ENCODE results near the gene OR10T2. TPM values are rescaled to one million over a fixed set of nuclear protein-coding genes. Genes with fewer than 3 reads are reported as not detected.

The OR10T2 gene
- total RNA-seq, 1 experiment from 2014 or later = not detected

Other genes starting within 250 kb of the OR10T2 start
- gene CD1D, start 218.6 kb downstream of the OR10T2 start, total RNA-seq (2014; rRNA removed; shearing (Covaris generic)) = 5.9 and 6.4 TPM in 2 replicates
- gene CD1A, start 145.0 kb downstream of the OR10T2 start, total RNA-seq (2014; rRNA removed; shearing (Covaris generic)) = not detected in 2 replicates
- not detected in 2 replicates for gene CD1C, start 109.5 kb downstream of the OR10T2 start, total RNA-seq (2014; rRNA removed; shearing (Covaris generic))
- gene CD1B, start 67.9 kb downstream of the OR10T2 start, total RNA-seq (2014; rRNA removed; shearing (Covaris generic)) = not detected in 2 replicates
- gene CD1E, start 45.6 kb downstream of the OR10T2 start, total RNA-seq (2014; rRNA removed; shearing (Covaris generic)) = not detected in 2 replicates
- not detected in 2 replicates for gene OR10K2, start 26.8 kb upstream of the OR10T2 start, total RNA-seq (2014; rRNA removed; shearing (Covaris generic))
- not detected in 2 replicates for gene OR10K1, start 62.4 kb upstream of the OR10T2 start, total RNA-seq (2014; rRNA removed; shearing (Covaris generic))
- not detected in 2 replicates for gene OR10R2, start 72.8 kb upstream of the OR10T2 start, total RNA-seq (2014; rRNA removed; shearing (Covaris generic))
- gene OR6Y1, start 154.9 kb upstream of the OR10T2 start, total RNA-seq (2014; rRNA removed; shearing (Covaris generic)) = not detected in 2 replicates
- not detected in 2 replicates for gene OR6P1, start 171.1 kb upstream of the OR10T2 start, total RNA-seq (2014; rRNA removed; shearing (Covaris generic))
- not detected in 2 replicates for gene OR10X1, start 180.4 kb upstream of the OR10T2 start, total RNA-seq (2014; rRNA removed; shearing (Covaris generic))
- gene OR10Z1, start 205.8 kb upstream of the OR10T2 start, total RNA-seq (2014; rRNA removed; shearing (Covaris generic)) = not detected in 2 replicates